Upper lobe of left lung (tissue), 6 donors: ENCODE results near the gene BDNF. TPM values are rescaled to one million over a fixed set of nuclear protein-coding genes. Genes with fewer than 3 reads are reported as not detected.
A peak's percentile ranks its signal among the peaks of the same experiment; 100 is the strongest.
"Not testable (repeated sequence)": the region's sequence is repeated elsewhere in the genome, so short reads cannot be mapped to it uniquely, and the experiment has no call there.

ENCODE experiments used
- ATAC-seq, 2 donors: fragments of 200-7000 bp; cut with Tn5 transposase; one replicate each; pipeline ENCODE4 v1.9.1; 2022; ENCODE audit warnings: mild to moderate bottlenecking in 2 of 2, moderate library complexity in 2 of 2; ENCODE audit not compliant: low FRiP score in 2 of 2
- DNase-seq, 2 donors: peaks; one replicate each; pipeline ENCODE4 v3.0.0-alpha.2; 2019 to 2020
- H3K27ac ChIP-seq, 4 donors: fragments of 200-600 bp; sonication (generic); one replicate each; pipeline ENCODE4 v1.5.1; 2016 to 2019
- H3K27me3 ChIP-seq, 4 donors: fragments of 200-600 bp; sonication (generic); one replicate each; pipeline ENCODE4 v1.5.1; 2017 to 2019
- H3K36me3 ChIP-seq, 4 donors: fragments of 200-600 bp; sonication (generic); one replicate each; pipeline ENCODE4 v1.5.1; 2016 to 2019
- H3K4me1 ChIP-seq, 4 donors: fragments of 200-600 bp; sonication (generic); one replicate each; pipeline ENCODE4 v1.5.1; 2018 to 2019
- H3K4me3 ChIP-seq, 4 donors: fragments of 200-600 bp; sonication (generic); one replicate each; pipeline ENCODE4 v1.5.1; 2017 to 2019; ENCODE audit warnings: mild to moderate bottlenecking in 2 of 4, moderate library complexity in 1 of 4
- H3K9me3 ChIP-seq, 4 donors: fragments of 200-600 bp; sonication (generic); one replicate each; pipeline ENCODE4 v1.5.1; 2018 to 2019
- CTCF ChIP-seq, 6 experiments: fragments of 450-650 bp in 4 of 6; fragments of 200-600 bp in 2 of 6; sonication (generic) in 2 of 6; IDR thresholded peaks; one replicate each; pipeline ENCODE4 v1.5.1; 2016 to 2019; ENCODE audit warnings: antibody characterized with exemption in 6 of 6
- EP300 ChIP-seq, 4 donors: sonication (generic); formaldehyde crosslinking; IDR thresholded peaks; one replicate each; pipeline ENCODE4 v1.5.1; 2017; ENCODE audit warnings: antibody characterized with exemption in 4 of 4, control low read depth in 2 of 4
- POLR2A ChIP-seq, 4 donors: fragments of 450-650 bp; IDR thresholded peaks; one replicate each; pipeline ENCODE4 v1.5.1; 2016 to 2017; ENCODE audit warnings: antibody characterized with exemption in 4 of 4, mild to moderate bottlenecking in 2 of 4
- POLR2AphosphoS5 ChIP-seq, 2 donors: sonication (generic); formaldehyde crosslinking; IDR thresholded peaks; one replicate each; pipeline ENCODE4 v1.5.1; 2017; ENCODE audit warnings: antibody characterized with exemption in 2 of 2
- WGBS, 2 donors: methylation state at CpG; one replicate each; pipeline ENCODE4 v1.1.5; 2017 to 2018; 5-methylcytosine and 5-hydroxymethylcytosine counted together
- total RNA-seq, 6 donors: library from RNA; depleted of rRNA in 4 of 6; stranded (reverse); fragments of >200 nt in 4 of 6; gene quantifications; one replicate each; pipeline versions ENCODE4 v1.1.0 to v1.2.1, GENCODE V29; 2016 to 2021
- donor health status: DM: no; HTN: no; CAD: no; lungs with moderate emphysema.
- donor health status: DM: no; HTN: yes; CAD: no; lungs with severe emphysema.

The BDNF gene
- total RNA-seq, 6 donors from 2014 or later = 1.0 to 5.4 (median 3.8) TPM

DNA sequence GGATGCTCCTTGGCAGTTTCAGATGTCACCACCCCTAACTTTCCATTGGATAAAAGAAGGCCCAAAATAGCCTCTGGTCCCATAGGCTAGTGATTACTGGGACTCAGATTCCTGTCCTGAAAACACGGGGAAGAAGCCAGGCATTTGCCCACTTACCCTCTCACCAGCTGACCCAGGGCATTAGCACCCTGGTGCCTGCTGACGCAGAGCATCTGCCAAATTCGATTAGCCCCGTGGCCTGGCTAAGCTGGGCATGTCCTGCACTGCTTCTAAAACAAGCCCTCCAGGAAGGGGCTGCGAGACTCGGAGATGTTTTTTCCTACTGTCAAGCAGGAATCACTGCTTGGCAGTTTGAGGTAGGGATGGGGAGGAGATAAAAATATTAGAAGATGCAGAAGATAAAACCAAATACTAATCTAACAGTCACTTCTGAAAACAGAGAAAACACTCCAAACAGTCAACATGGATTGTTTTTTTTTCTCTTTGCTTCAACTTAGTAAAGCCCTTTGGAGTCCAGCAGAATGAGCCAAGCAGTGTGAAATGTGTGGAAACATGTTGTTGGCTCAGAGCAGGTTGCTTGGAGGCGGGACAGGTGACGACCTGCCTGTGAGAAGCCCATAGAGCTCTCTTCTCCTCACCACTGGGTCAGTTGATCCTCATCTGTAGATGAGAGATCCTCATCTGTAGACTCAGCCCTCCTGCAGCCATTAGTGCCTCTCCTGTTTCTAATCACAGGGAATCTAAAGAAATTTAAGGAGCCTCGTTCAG lies 54.0 kb downstream of the BDNF start:
- no peak overlapping the region for H3K27ac ChIP-seq
- H3K4me1 ChIP-seq = no peaks in the 10 kb centered on the region
- no peak for TF ChIP-seq CTCF (IDR thresholded peaks at IDR 0.05)
- TF ChIP-seq POLR2A (IDR thresholded peaks at IDR 0.05) = no peak
- TF ChIP-seq POLR2AphosphoS5 (IDR thresholded peaks at IDR 0.05) = no peak
- no peak for TF ChIP-seq EP300 (IDR thresholded peaks at IDR 0.05)
- no peak overlapping the region for H3K4me3 ChIP-seq
- WGBS, 2 donors = 77 to 85% methylated on average over 8 to 9 of the region's 9 CpGs
- H3K9me3 ChIP-seq = no peaks in the 10 kb centered on the region
- DNase-seq = no peak
- no peak for ATAC-seq
- H3K36me3 ChIP-seq = no peaks in the 10 kb centered on the region
- H3K27me3 ChIP-seq = no peaks in the 10 kb centered on the region

DNA sequence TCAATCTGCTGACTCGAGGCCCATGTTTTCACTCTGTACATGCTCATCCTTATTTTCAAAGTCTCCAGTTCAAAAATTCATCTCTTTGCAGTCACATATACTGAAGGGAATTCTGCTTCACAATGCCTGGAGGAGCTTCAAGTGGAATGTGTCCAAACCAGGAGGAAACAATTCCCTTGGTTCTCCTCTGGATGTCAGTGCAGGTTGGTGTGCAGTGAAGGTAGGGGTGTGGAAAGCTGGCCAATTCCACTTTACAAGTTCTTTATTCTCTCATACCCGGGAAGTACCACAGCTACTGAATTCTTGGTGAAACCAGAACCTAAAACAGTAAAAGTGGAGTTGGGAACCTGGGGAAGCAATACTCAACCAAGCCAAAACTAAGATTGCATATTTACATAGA lies 57.3 kb downstream of the BDNF start:
- peak in 1 of 6 experiments; percentile 7 for TF ChIP-seq CTCF (IDR thresholded peaks at IDR 0.05)
- no peak for TF ChIP-seq EP300 (IDR thresholded peaks at IDR 0.05)
- DNase-seq (no peak), ATAC-seq (no peak)
- no peaks in the 10 kb centered on the region for H3K9me3 ChIP-seq
- no peaks in the 10 kb centered on the region for H3K4me1 ChIP-seq
- WGBS, 2 donors = 80 to 90% methylated on average over 2 of the region's 2 CpGs
- no peaks in the 10 kb centered on the region for H3K27me3 ChIP-seq
- H3K4me3 ChIP-seq = no peak overlapping the region
- H3K36me3 ChIP-seq = no peaks in the 10 kb centered on the region
- no peak overlapping the region for H3K27ac ChIP-seq

- no peaks in the 10 kb centered on the region for H3K27me3 ChIP-seq
- no peak for ATAC-seq
- no peak for DNase-seq
- TF ChIP-seq POLR2AphosphoS5 (IDR thresholded peaks at IDR 0.05) = no peak
- TF ChIP-seq CTCF (IDR thresholded peaks at IDR 0.05) = no peak
- TF ChIP-seq EP300 (IDR thresholded peaks at IDR 0.05) = no peak
- no peak for TF ChIP-seq POLR2A (IDR thresholded peaks at IDR 0.05)
- no peak overlapping the region for H3K27ac ChIP-seq
- no peaks in the 10 kb centered on the region for H3K36me3 ChIP-seq
- no peak overlapping the region for H3K4me3 ChIP-seq
- no peaks in the 10 kb centered on the region for H3K4me1 ChIP-seq
- no peaks in the 10 kb centered on the region for H3K9me3 ChIP-seq
Measured at GRCh38 chr11:27640954-27641353, 59.3 kb downstream of the BDNF start.

GRCh38 chr11:27635567-27636037 lies 64.7 kb downstream of the BDNF start:
- no peak for DNase-seq
- no peaks in the 10 kb centered on the region for H3K27me3 ChIP-seq
- no peaks in the 10 kb centered on the region for H3K4me1 ChIP-seq
- H3K9me3 ChIP-seq = peaks cover 0 to 3% (median 0%) of the 10 kb centered on the region in 4 donors
- H3K27ac ChIP-seq = no peak overlapping the region
- no peak for TF ChIP-seq POLR2A (IDR thresholded peaks at IDR 0.05)
- TF ChIP-seq CTCF (IDR thresholded peaks at IDR 0.05) = no peak
- no peak for TF ChIP-seq POLR2AphosphoS5 (IDR thresholded peaks at IDR 0.05)
- TF ChIP-seq EP300 (IDR thresholded peaks at IDR 0.05) = no peak
- no peaks in the 10 kb centered on the region for H3K36me3 ChIP-seq
- H3K4me3 ChIP-seq = no peak overlapping the region
- no peak for ATAC-seq
- 81 to 85% methylated on average over 1 of the region's 1 CpG for WGBS, 2 donors

DNA sequence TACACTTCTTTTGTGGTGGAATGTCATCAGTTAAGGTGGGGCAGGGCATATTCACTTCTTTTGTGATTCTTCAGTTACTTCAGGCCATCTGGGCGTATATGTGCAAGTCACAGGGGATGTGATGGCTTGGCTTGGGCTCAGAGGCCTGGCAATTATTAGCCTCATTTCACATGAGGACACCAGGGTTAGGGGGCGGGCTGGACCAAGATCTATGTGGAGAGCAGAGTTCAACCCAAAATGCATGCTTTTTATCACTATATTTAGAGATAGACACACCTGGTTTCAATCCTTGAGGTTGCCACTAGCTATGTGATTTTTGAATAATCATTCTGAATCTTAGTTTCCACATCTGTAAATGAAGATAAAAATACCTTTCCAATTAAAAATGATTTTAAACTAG lies 65.5 kb downstream of the BDNF start:
- not testable (repeated sequence) for H3K27me3 ChIP-seq, H3K27ac ChIP-seq, ATAC-seq, H3K4me1 ChIP-seq, H3K36me3 ChIP-seq, H3K4me3 ChIP-seq, H3K9me3 ChIP-seq, DNase-seq
- WGBS, 2 donors = 95 to 100% methylated on average over 2 of the region's 2 CpGs

DNA sequence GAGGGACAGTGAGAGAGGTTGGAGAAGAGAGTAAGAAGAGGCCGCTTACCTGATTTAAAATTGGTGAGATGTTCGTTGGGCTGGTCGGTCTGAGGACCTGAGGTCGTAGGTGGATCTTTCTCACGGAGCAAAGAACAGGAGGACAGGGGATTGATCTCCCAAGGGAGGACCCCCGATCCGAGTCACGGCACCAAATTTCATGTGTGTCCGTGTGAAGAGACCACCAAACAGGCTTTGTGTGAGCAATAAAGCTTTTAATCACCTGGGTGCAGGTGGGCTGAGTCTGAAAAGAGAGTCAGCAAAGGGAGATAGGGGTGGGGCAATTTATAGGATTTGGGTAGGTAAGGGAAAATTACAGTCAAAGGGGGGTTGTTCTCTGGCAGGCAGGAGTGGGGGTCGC lies 66.0 kb downstream of the BDNF start:
- ATAC-seq = not testable (repeated sequence)

DNA sequence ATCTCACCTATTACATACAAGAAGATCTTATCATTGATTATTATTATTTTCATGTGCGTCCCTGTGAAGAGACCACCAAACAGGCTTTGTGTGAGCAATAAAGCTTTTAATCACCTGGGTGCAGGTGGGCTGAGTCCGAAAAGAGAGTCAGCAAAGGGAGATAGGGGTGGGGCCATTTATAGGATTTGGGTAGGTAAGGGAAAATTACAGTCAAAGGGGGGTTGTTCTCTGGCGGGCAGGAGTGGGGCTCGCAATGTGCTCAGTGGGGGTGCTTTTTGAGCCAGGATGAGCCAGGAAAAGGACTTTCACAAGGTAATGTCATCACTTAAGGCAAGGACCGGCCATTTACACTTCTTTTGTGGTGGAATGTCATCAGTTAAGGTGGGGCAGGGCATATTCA lies 71.2 kb downstream of the BDNF start:
- H3K27ac ChIP-seq, H3K9me3 ChIP-seq, ATAC-seq, H3K4me3 ChIP-seq, H3K36me3 ChIP-seq, H3K4me1 ChIP-seq, DNase-seq, H3K27me3 ChIP-seq: not testable (repeated sequence)
- 91 to 93% methylated on average over 5 of the region's 5 CpGs for WGBS, 2 donors

More for the DNA sequence above, 66.0 kb downstream of the BDNF start:
- DNase-seq, H3K9me3 ChIP-seq, H3K4me3 ChIP-seq, H3K27ac ChIP-seq, H3K36me3 ChIP-seq, H3K27me3 ChIP-seq, H3K4me1 ChIP-seq: not testable (repeated sequence)
- 90 to 92% methylated on average over 10 of the region's 10 CpGs for WGBS, 2 donors
